IPS-20b (cell line): Measurements from ENCODE around the gene HES1.
"Not testable (repeated sequence)": the region's sequence is repeated elsewhere in the genome, so short reads cannot be mapped to it uniquely, and the experiment has no call there.

Source experiments
- H3K27ac ChIP-seq: one replicate; pipeline ENCODE4 v1.5.1; 2013; ENCODE audit warnings: low read length
- H3K27me3 ChIP-seq: 2 replicates; pipeline ENCODE4 v1.6.1; 2013; ENCODE audit warnings: mild to moderate bottlenecking, low read length, inconsistent platforms; ENCODE audit not compliant: insufficient read depth
- H3K36me3 ChIP-seq: 2 replicates; pipeline ENCODE4 v1.6.1; 2013; ENCODE audit warnings: low read depth, mild to moderate bottlenecking, inconsistent platforms, low read length, moderate library complexity; ENCODE audit not compliant: insufficient read depth
- H3K4me1 ChIP-seq: 2 replicates; pipeline ENCODE4 v1.6.1; 2013; ENCODE audit warnings: mild to moderate bottlenecking, control low read depth, inconsistent platforms, low read length, moderate library complexity; ENCODE audit not compliant: insufficient read depth
- H3K4me3 ChIP-seq: 2 replicates; pipeline ENCODE4 v1.5.1; 2013; ENCODE audit warnings: mild to moderate bottlenecking, low read length, inconsistent platforms
- H3K9ac ChIP-seq: 2 replicates; pipeline ENCODE4 v1.6.1; 2013; ENCODE audit warnings: low read depth, mild to moderate bottlenecking, inconsistent platforms, low read length, moderate library complexity
- H3K9me3 ChIP-seq: 2 replicates; pipeline ENCODE4 v1.6.1; 2013; ENCODE audit warnings: mild to moderate bottlenecking, low read depth, low read length, inconsistent platforms; ENCODE audit not compliant: insufficient read depth

The HES1 gene

GRCh38 chr3:194139071-194139813 lies 3.3 kb downstream of the HES1 start:
- no peak overlapping the region for H3K27ac ChIP-seq
- H3K9me3 ChIP-seq: no peaks in the 10 kb centered on the region
- H3K4me3 ChIP-seq: peak overlapping the region; percentile 81
- H3K4me1 ChIP-seq: peaks cover 31% of the 10 kb centered on the region
- peak overlapping the region; percentile 50; the same call in 1 of the 2 replicates for H3K9ac ChIP-seq
- H3K27me3 ChIP-seq: peaks cover 54% of the 10 kb centered on the region
- H3K36me3 ChIP-seq: no peaks in the 10 kb centered on the region

DNA sequence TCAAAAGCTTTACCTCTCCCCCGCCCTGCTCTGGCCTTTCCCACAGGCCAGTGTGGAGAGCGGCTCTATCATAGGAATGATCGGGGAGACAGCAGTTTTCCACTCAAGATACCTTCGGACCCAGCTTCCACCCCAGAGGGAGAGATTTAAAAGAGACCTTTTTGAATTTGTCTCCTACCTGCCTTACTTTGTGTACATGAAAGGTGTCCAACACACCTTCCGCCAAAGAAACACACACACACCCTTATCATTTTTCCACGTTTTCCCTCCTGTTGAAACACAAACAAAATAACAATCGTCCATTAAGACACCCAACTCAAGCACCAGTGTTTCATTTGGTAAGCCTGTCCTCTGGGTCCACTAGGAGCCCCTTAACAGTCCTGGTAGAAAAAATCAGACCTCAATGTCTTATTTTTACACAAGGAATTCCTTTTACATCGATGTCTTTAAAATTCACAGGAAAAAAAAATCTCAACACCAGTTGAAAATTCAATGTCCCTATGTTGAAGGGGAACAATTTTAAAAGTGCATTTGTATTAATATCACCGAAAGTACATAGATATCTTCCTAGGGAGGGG lies 4.0 kb downstream of the HES1 start:
- Histone ChIP-seq H3K36me3 (no peaks in the 10 kb centered on the region), H3K9ac (peak overlapping the region; percentile 32; the same call in 1 of the 2 replicates), H3K4me3 (peak overlapping the region; percentile 81), H3K9me3 (no peaks in the 10 kb centered on the region), H3K4me1 (peaks cover 31% of the 10 kb centered on the region), H3K27ac (no peak overlapping the region), H3K27me3 (peaks cover 54% of the 10 kb centered on the region)

DNA sequence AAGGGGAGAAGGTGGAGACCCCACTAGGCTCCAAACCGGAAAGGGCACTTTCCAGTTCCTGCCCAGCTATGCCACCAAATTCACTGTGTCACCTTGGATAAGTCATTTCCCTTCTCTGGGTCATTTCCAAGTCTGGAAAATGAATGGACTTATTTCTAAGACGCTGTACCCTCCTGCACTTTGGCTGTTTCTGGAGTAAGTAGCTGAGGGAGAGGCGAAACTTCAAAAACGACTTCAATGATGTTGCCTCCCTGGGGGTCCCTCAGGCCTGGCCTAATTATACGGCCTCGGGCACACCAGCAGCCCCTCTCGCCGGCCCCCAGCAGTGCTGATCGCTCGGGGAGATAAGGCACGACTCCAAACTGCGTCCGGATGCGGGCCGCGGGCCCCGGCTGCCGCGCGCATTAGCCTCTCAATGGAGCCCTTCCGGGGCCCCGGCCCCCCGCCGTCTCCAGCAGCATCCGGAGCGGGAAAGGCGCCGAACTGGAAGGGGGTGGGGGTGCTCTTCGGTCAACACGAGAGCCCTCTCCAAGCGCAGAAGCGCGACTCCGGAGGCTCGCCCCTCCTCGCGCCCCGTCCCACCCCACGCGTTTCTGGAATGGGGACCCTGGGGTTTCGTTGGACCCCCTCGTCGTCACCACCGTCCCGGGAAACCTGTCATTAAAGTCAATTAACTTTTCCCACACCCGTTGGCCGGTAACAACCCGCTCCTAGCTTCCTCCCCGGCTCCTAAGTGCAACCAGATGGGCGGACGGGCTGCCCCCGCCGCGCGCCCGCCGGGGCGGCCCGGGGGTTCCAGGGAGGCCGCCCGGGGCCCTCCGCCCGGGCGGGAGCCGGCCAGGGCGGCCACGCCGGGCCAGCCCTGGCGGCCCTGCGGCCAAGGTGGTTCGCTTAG lies 4.8 kb downstream of the HES1 start:
- Histone ChIP-seq H3K27ac (no peak overlapping the region), H3K27me3 (peaks cover 54% of the 10 kb centered on the region), H3K9me3 (no peaks in the 10 kb centered on the region), H3K36me3 (no peaks in the 10 kb centered on the region), H3K4me1 (peaks cover 31% of the 10 kb centered on the region), H3K4me3 (peak overlapping the region; percentile 81), H3K9ac (peak overlapping the region; percentile 72; the same call in 1 of the 2 replicates)

DNA sequence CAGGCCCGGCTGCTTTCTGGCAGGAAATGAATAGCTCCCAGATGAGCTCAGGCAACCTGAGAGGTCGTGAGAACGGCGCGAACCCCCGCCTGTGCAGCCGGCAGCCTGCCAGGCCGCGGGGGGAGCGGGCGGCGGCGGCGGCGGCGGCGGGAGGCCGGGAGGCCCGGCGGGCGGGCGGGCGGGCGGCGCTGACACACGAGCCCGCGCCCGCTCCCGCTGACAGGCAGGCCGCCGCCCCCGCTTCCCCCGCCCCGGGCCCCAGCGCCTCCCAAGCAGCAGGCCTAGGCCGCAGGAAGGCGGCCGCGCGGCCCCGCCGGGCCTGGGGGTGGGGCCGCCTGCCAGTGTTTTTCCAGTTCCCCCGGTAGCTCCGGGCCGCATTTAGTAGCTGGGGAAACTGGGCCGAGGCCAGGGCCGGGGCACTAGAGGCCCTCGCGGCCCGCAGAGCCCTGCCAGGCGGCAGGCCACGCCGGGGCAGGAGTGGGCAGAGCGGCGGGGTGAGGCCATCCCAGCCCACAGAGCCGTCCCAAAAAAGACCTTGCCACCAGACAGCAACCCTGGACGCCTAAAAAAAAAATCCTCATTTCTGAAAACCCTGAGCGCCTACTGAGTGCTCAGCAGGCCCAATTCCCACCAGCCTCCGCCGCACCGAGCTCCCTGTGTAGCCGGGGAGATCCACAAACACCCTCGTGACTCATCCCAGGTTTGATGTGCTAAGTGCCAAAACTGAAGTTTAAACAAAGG lies 5.6 kb downstream of the HES1 start:
- Histone ChIP-seq H3K9ac (peak overlapping the region; percentile 88; the same call in 1 of the 2 replicates), H3K4me3 (peak overlapping the region; percentile 54), H3K27ac (peak overlapping the region; percentile 92), H3K36me3 (no peaks in the 10 kb centered on the region), H3K9me3 (no peaks in the 10 kb centered on the region), H3K27me3 (peaks cover 50% of the 10 kb centered on the region), H3K4me1 (peaks cover 31% of the 10 kb centered on the region)

GRCh38 chr3:194142156-194142910 lies 6.4 kb downstream of the HES1 start:
- H3K4me1 ChIP-seq: peaks cover 31% of the 10 kb centered on the region
- peak overlapping the region; percentile 92 for H3K27ac ChIP-seq
- no peaks in the 10 kb centered on the region for H3K9me3 ChIP-seq
- no peaks in the 10 kb centered on the region for H3K36me3 ChIP-seq
- peaks cover 46% of the 10 kb centered on the region for H3K27me3 ChIP-seq
- H3K9ac ChIP-seq: peak overlapping the region; percentile 88; the same call in 1 of the 2 replicates
- H3K4me3 ChIP-seq: peak overlapping the region; percentile 54

DNA sequence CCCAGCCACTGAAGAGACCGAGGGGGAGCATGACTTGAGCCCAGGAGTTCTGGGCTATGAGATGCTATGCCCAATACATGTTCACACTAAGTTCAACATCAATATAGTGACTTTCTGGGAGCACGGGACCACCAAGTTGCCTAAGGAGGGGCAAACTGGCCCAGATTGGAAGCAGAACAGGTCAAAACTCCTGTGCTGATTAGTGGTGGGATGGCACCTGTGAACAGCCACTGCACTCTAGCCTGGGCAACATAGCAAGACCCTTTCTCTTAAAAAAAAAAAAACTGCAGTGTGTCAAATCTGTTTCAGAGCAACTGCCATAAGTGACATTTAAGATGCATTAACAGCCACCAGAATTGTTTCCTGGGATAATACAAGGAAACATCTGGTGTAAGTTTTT lies 9.8 kb downstream of the HES1 start:
- no peaks in the 10 kb centered on the region for H3K9me3 ChIP-seq
- H3K4me3 ChIP-seq: no peak overlapping the region
- H3K4me1 ChIP-seq: peaks cover 9% of the 10 kb centered on the region; the same call in 1 of the 2 replicates
- no peak overlapping the region for H3K9ac ChIP-seq
- peaks cover 28% of the 10 kb centered on the region for H3K27me3 ChIP-seq
- no peaks in the 10 kb centered on the region for H3K36me3 ChIP-seq
- no peak overlapping the region for H3K27ac ChIP-seq

GRCh38 chr3:194147679-194148078 lies 11.7 kb downstream of the HES1 start:
- no peaks in the 10 kb centered on the region; the same call in 1 of the 2 replicates for H3K4me1 ChIP-seq
- no peak overlapping the region for H3K9ac ChIP-seq
- no peaks in the 10 kb centered on the region for H3K36me3 ChIP-seq
- no peak overlapping the region for H3K4me3 ChIP-seq
- H3K27ac ChIP-seq: no peak overlapping the region
- H3K9me3 ChIP-seq: no peaks in the 10 kb centered on the region
- peaks cover 23% of the 10 kb centered on the region for H3K27me3 ChIP-seq

- H3K27me3 ChIP-seq: peaks cover 18% of the 10 kb centered on the region
- H3K36me3 ChIP-seq: no peaks in the 10 kb centered on the region
- H3K9me3 ChIP-seq: no peaks in the 10 kb centered on the region
- no peaks in the 10 kb centered on the region for H3K4me1 ChIP-seq
- no peak overlapping the region for H3K4me3 ChIP-seq
- H3K27ac ChIP-seq: no peak overlapping the region
- no peak overlapping the region for H3K9ac ChIP-seq
Measured at GRCh38 chr3:194148383-194148782, 12.4 kb downstream of the HES1 start.

DNA sequence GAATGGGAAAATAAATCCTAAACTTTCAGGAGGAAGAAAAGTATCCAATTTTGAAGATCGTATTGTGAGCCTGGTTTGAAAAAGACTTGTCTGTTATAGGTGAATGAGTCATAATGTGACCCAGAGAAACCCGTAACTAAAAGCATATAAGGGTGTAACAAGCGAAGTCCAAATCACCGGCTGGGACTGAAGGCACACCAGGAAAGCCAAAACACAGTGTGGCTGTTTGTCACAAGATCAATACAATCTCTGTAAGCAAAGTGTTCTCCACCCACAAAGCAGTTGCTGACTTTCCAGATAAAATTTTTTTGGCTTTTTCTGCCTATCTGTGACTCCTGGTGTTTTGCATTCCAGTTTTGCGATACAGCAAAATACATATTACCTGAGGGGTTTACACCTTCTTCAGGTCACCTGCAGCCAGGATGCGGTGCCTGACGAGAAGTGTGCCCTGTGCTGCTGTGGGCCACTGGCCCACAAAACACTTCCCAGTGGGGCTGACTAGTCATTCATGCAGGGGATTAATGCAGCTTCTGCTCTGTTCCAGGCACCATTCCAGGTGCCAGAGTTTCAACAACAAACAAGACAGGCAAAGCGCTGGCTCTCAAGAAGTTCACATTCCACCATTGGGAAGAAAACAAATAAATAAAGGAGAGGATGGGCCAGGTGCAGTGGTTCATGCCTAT lies 14.4 kb downstream of the HES1 start:
- Histone ChIP-seq H3K27me3 (peaks cover 13% of the 10 kb centered on the region), H3K4me1 (no peaks in the 10 kb centered on the region), H3K4me3 (no peak overlapping the region), H3K27ac (no peak overlapping the region), H3K36me3 (no peaks in the 10 kb centered on the region), H3K9ac (no peak overlapping the region), H3K9me3 (peaks cover 8% of the 10 kb centered on the region; the same call in 1 of the 2 replicates)

GRCh38 chr3:194150935-194151302 lies 15.0 kb downstream of the HES1 start:
- not testable (repeated sequence) for H3K4me1 ChIP-seq, H3K27ac ChIP-seq, H3K4me3 ChIP-seq, H3K9me3 ChIP-seq, H3K36me3 ChIP-seq, H3K9ac ChIP-seq
- H3K27me3 ChIP-seq: peaks cover 13% of the 10 kb centered on the region
